Panc1 (cell line): Measurements from ENCODE around the gene WNT3A. TPM values are rescaled to one million over a fixed set of nuclear protein-coding genes. Genes with fewer than 3 reads are reported as not detected.
"Not testable (repeated sequence)": the region's sequence is repeated elsewhere in the genome, so short reads cannot be mapped to it uniquely, and the experiment has no call there.

ENCODE experiments used
- ATAC-seq: fragments of 200-7000 bp; cut with Tn5 transposase; 2 replicates; pipeline ENCODE4 v1.9.1; 2020; ENCODE audit warnings: mild to moderate bottlenecking, moderate library complexity
- BruUV-seq: library from RNA; stranded (reverse); fragments of 400-500 nt; replicated peaks from 2 replicates; lab custom pipeline; 2021; lab: Mats Ljungman, UMichigan
- CTCF ChIA-PET: fragments of 300-600 bp; sonication (Branson Sonifier 250); formaldehyde crosslinking; loops from one replicate; lab custom pipeline; 2022; ENCODE audit warnings: antibody characterized with exemption; lab: Charles Lee
- POLR2A ChIA-PET: fragments of 300-600 bp; sonication (Branson Sonifier 250); formaldehyde crosslinking; loops from one replicate; lab custom pipeline; 2022; ENCODE audit warnings: antibody characterized with exemption; lab: Charles Lee
- DNase-seq: peaks from one replicate; pipeline ENCODE4 v3.0.0-alpha.2; 2010; ENCODE audit warnings: low read depth, low spot score
- H3K27ac ChIP-seq: 2 replicates; pipeline ENCODE4 v1.5.1; 2011; ENCODE audit warnings: mild to moderate bottlenecking, low read length, inconsistent platforms
- H3K27me3 ChIP-seq: fragments of 200-500 bp; sonication (Bioruptor generic); 2 replicates; pipeline ENCODE4 v1.6.0; 2014; ENCODE audit warnings: low read length, inconsistent platforms; ENCODE audit not compliant: control insufficient read depth, insufficient read depth
- H3K36me3 ChIP-seq: fragments of 200-500 bp; sonication (Bioruptor generic); 2 replicates; pipeline ENCODE4 v1.5.1; 2014; ENCODE audit warnings: inconsistent platforms, mild to moderate bottlenecking, low read length, moderate library complexity; ENCODE audit not compliant: control insufficient read depth, insufficient read depth
- H3K4me1 ChIP-seq: 2 replicates; pipeline ENCODE4 v1.5.1; 2011; ENCODE audit warnings: inconsistent platforms, mild to moderate bottlenecking, low read length, moderate library complexity; ENCODE audit not compliant: control insufficient read depth, insufficient read depth
- H3K4me3 ChIP-seq, 2 experiments: 2 replicates each; pipeline ENCODE4 v1.5.1; 2011 to 2012; ENCODE audit warnings: low read depth in 2 of 2, low read length in 2 of 2, mild to moderate bottlenecking in 2 of 2, inconsistent platforms in 1 of 2, moderate library complexity in 1 of 2
- H3K9me3 ChIP-seq: fragments of 200-500 bp; sonication (Bioruptor generic); 2 replicates; pipeline ENCODE4 v1.5.1; 2014; ENCODE audit warnings: low read depth, mild to moderate bottlenecking, inconsistent platforms, low read length, moderate library complexity; ENCODE audit not compliant: control insufficient read depth, insufficient read depth
- CTCF ChIP-seq: fragments of 450-650 bp; IDR thresholded peaks from 2 replicates; pipeline ENCODE4 v1.5.1; 2017; ENCODE audit warnings: mild to moderate bottlenecking
- in situ Hi-C: cut with HindIII; loops from 2 replicates; pipeline ENCODE4 v1.10.0; 2016; ENCODE audit warnings: low sequenced_read_pairs, low pct_unique_long_range_greater_than_20kb
- intact Hi-C: fragments of 100-400 bp; cut with micrococcal nuclease; formaldehyde crosslinking; loops from one replicate; pipeline ENCODE4 v1.10.0; 2022; ENCODE audit not compliant: unreplicated experiment
- total RNA-seq: library from RNA; stranded (reverse); gene quantifications from one replicate; pipeline ENCODE4 v1.2.1, GENCODE V29; 2021; ENCODE audit not compliant: unreplicated experiment

Gene WNT3A
- total RNA-seq, 1 experiment from 2014 or later = not detected

- DNase-seq, intact Hi-C loops, H3K4me3 ChIP-seq, H3K27ac ChIP-seq, H3K4me1 ChIP-seq, H3K36me3 ChIP-seq, in situ Hi-C loops, H3K27me3 ChIP-seq, H3K9me3 ChIP-seq, ATAC-seq, POLR2A ChIA-PET, BruUV-seq, CTCF ChIA-PET: not testable (repeated sequence)
- TF ChIP-seq CTCF = peak; percentile 26
Observed at GRCh38 chr1:227967815-227968214, 39.0 kb upstream of the WNT3A start.

- H3K4me1 ChIP-seq, BruUV-seq, H3K9me3 ChIP-seq, POLR2A ChIA-PET, in situ Hi-C loops, DNase-seq, CTCF ChIA-PET, H3K27me3 ChIP-seq, H3K27ac ChIP-seq, intact Hi-C loops, ATAC-seq, H3K4me3 ChIP-seq, H3K36me3 ChIP-seq: not testable (repeated sequence)
Observed at GRCh38 chr1:227970076-227970995, 36.5 kb upstream of the WNT3A start.

- ATAC-seq, DNase-seq, H3K4me3 ChIP-seq, CTCF ChIA-PET, H3K36me3 ChIP-seq, intact Hi-C loops, H3K9me3 ChIP-seq, BruUV-seq, H3K4me1 ChIP-seq, H3K27me3 ChIP-seq, in situ Hi-C loops, POLR2A ChIA-PET, H3K27ac ChIP-seq: not testable (repeated sequence)
Observed at GRCh38 chr1:227971216-227971615, 35.6 kb upstream of the WNT3A start.

- H3K4me1 ChIP-seq, in situ Hi-C loops, H3K9me3 ChIP-seq, intact Hi-C loops, H3K4me3 ChIP-seq, H3K36me3 ChIP-seq, H3K27ac ChIP-seq, CTCF ChIA-PET, ATAC-seq, BruUV-seq, POLR2A ChIA-PET, H3K27me3 ChIP-seq, DNase-seq: not testable (repeated sequence)
Observed at GRCh38 chr1:227971643-227972282, 35.0 kb upstream of the WNT3A start.

GRCh38 chr1:227972283-227972679 lies 34.5 kb upstream of the WNT3A start:
- intact Hi-C loops, DNase-seq, H3K4me1 ChIP-seq, H3K36me3 ChIP-seq, H3K27me3 ChIP-seq, CTCF ChIA-PET, POLR2A ChIA-PET, in situ Hi-C loops, ATAC-seq, H3K9me3 ChIP-seq, BruUV-seq, H3K27ac ChIP-seq, H3K4me3 ChIP-seq: not testable (repeated sequence)

GRCh38 chr1:227972843-227973374 lies 33.9 kb upstream of the WNT3A start:
- CTCF ChIA-PET, POLR2A ChIA-PET: not testable (repeated sequence)

More at GRCh38 chr1:227972843-227973374, 33.9 kb upstream of the WNT3A start:
- DNase-seq, ATAC-seq, H3K27ac ChIP-seq, H3K4me1 ChIP-seq, BruUV-seq, H3K4me3 ChIP-seq, intact Hi-C loops, in situ Hi-C loops, H3K27me3 ChIP-seq, H3K36me3 ChIP-seq, H3K9me3 ChIP-seq: not testable (repeated sequence)
